ENCODE data around the gene SAFB. TPM values are rescaled to one million over a fixed set of nuclear protein-coding genes. Genes with fewer than 3 reads are reported as not detected.

SAFB gene
- total RNA-seq, 1 experiment from 2014 or later: 83.0 TPM

DNA sequence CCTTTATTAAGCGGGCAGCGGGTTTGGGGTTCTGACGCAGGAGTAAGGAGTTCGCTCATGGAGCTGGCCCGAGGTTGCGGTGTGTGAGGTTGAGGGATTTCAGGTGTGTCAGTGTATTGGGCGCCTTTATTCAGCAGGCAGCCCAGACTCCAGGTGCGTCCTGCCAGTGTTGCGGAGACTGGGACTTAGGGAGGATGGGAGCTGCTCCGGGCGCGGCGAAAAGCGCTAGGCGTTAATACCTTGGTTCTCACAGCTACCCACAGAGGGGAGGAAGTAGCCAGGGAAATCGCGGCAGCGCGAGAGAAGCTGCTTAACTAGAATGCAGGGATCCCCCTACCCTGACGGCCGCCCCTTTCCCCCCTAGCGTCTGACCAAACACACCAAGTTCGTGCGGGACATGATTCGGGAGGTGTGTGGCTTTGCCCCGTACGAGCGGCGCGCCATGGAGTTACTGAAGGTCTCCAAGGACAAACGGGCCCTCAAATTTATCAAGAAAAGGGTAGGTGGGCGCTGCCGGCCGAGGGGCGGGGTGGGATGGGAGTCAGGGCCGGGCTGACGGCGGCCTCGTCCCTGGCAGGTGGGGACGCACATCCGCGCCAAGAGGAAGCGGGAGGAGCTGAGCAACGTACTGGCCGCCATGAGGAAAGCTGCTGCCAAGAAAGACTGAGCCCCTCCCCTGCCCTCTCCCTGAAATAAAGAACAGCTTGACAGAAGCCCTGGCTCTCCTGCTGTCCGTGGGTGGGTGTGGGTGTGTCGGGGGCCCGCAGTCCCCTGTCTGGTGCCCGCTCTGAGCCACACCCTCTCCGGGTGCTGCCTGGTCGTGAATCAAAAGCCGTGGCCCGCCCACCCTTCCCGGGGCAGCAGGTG is 68.3 kb downstream of the SAFB start:
- ATAC-seq: 0 out of 2 replicates have a peak, but pooled peaks have one; percentile 1
- peak overlapping the region; percentile 90 for H3K27ac ChIP-seq (ENCODE audit: low read length)
- ChIA-PET POLR2A (interaction anchor here (0.6 kb wide), 2 partner anchors 32 to 97 kb away, joined by 3 to 7 read pairs; no protein-coding TSS in a partner anchor), CTCF (interaction anchor here (0.7 kb wide), 1 partner anchor 102 kb away, joined by 5 read pairs; no protein-coding TSS in a partner anchor)
- H3K9me3 ChIP-seq (ENCODE audit: control insufficient read depth, insufficient read depth, low read depth, low read length): no peaks in the 10 kb centered on the region
- H3K4me1 ChIP-seq (ENCODE audit: control insufficient read depth, insufficient read depth, low read length): peaks cover 12% of the 10 kb centered on the region
- TF ChIP-seq, protein P1, sequence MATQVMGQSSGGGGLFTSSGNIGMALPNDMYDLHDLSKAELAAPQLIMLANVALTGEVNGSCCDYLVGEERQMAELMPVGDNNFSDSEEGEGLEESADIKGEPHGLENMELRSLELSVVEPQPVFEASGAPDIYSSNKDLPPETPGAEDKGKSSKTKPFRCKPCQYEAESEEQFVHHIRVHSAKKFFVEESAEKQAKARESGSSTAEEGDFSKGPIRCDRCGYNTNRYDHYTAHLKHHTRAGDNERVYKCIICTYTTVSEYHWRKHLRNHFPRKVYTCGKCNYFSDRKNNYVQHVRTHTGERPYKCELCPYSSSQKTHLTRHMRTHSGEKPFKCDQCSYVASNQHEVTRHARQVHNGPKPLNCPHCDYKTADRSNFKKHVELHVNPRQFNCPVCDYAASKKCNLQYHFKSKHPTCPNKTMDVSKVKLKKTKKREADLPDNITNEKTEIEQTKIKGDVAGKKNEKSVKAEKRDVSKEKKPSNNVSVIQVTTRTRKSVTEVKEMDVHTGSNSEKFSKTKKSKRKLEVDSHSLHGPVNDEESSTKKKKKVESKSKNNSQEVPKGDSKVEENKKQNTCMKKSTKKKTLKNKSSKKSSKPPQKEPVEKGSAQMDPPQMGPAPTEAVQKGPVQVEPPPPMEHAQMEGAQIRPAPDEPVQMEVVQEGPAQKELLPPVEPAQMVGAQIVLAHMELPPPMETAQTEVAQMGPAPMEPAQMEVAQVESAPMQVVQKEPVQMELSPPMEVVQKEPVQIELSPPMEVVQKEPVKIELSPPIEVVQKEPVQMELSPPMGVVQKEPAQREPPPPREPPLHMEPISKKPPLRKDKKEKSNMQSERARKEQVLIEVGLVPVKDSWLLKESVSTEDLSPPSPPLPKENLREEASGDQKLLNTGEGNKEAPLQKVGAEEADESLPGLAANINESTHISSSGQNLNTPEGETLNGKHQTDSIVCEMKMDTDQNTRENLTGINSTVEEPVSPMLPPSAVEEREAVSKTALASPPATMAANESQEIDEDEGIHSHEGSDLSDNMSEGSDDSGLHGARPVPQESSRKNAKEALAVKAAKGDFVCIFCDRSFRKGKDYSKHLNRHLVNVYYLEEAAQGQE (IDR thresholded peaks at IDR 0.05; ENCODE audit: insufficient read depth in 1 of 2, low read depth in 2 of 2, low read length in 1 of 2): no peak
- TF ChIP-seq SIN3A (IDR thresholded peaks at IDR 0.05; ENCODE audit: borderline replicate concordance, insufficient read depth, low read depth, low read length): peak; percentile 57; the same call in 1 of the 2 replicates
- in situ Hi-C loops (cut with HindIII; ENCODE audit: low pct_unique_long_range_greater_than_20kb, low sequenced_read_pairs) (no loop called here), intact Hi-C loops (cut with micrococcal nuclease; ENCODE audit: unreplicated experiment) (loop anchor here (10.0 kb wide), 1 partner anchor 104 kb away; the partner anchor contains the start of gene DUS3L)
- no peak for DNase-seq (ENCODE audit: low read depth, low spot score)
- peak overlapping the region; percentile 82 to 89 for H3K4me3 ChIP-seq (ENCODE audit: low read depth in 2 of 2, low read length in 2 of 2)
- H3K36me3 ChIP-seq (ENCODE audit: control insufficient read depth, insufficient read depth, low read length): peaks cover 7% of the 10 kb centered on the region; the same call in 1 of the 2 replicates
- TSS peak; percentile 97 for BruUV-seq (replicated peaks)
- H3K27me3 ChIP-seq (ENCODE audit: control insufficient read depth, insufficient read depth, low read length): no peaks in the 10 kb centered on the region

GRCh38 chr19:5691822-5692722 is 69.2 kb downstream of the SAFB start:
- Histone ChIP-seq H3K27me3 (ENCODE audit: control insufficient read depth, insufficient read depth, low read length) (no peaks in the 10 kb centered on the region), H3K36me3 (ENCODE audit: control insufficient read depth, insufficient read depth, low read length) (peaks cover 7% of the 10 kb centered on the region; the same call in 1 of the 2 replicates), H3K27ac (ENCODE audit: low read length) (peak overlapping the region; percentile 90), H3K4me1 (ENCODE audit: control insufficient read depth, insufficient read depth, low read length) (peaks cover 12% of the 10 kb centered on the region), H3K4me3 (ENCODE audit: low read depth in 2 of 2, low read length in 2 of 2) (peak overlapping the region; percentile 82 to 89), H3K9me3 (ENCODE audit: control insufficient read depth, insufficient read depth, low read depth, low read length) (no peaks in the 10 kb centered on the region)
- intact Hi-C loops (cut with micrococcal nuclease; ENCODE audit: unreplicated experiment): loop anchor here (10.0 kb wide), 1 partner anchor 103 kb away; the partner anchor contains the start of gene DUS3L
- TF ChIP-seq, protein P2, sequence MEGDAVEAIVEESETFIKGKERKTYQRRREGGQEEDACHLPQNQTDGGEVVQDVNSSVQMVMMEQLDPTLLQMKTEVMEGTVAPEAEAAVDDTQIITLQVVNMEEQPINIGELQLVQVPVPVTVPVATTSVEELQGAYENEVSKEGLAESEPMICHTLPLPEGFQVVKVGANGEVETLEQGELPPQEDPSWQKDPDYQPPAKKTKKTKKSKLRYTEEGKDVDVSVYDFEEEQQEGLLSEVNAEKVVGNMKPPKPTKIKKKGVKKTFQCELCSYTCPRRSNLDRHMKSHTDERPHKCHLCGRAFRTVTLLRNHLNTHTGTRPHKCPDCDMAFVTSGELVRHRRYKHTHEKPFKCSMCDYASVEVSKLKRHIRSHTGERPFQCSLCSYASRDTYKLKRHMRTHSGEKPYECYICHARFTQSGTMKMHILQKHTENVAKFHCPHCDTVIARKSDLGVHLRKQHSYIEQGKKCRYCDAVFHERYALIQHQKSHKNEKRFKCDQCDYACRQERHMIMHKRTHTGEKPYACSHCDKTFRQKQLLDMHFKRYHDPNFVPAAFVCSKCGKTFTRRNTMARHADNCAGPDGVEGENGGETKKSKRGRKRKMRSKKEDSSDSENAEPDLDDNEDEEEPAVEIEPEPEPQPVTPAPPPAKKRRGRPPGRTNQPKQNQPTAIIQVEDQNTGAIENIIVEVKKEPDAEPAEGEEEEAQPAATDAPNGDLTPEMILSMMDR (IDR thresholded peaks at IDR 0.05): no peak
- TF ChIP-seq, protein P1 (IDR thresholded peaks at IDR 0.05; ENCODE audit: insufficient read depth in 1 of 2, low read depth in 2 of 2, low read length in 1 of 2): no peak
- TF ChIP-seq POLR2AphosphoS5 (IDR thresholded peaks at IDR 0.05; ENCODE audit: low read depth, low read length) (no peak), SIN3A (IDR thresholded peaks at IDR 0.05; ENCODE audit: borderline replicate concordance, insufficient read depth, low read depth, low read length) (peak; percentile 50; the same call in 1 of the 2 replicates), TCF7L2 (IDR thresholded peaks at IDR 0.05; ENCODE audit: low read depth, low read length) (no peak)
- POLR2A ChIA-PET: interaction anchor here (0.6 kb wide), 2 partner anchors 96 to 110 kb away, joined by 6 to 7 read pairs; no protein-coding TSS in a partner anchor
- no peak for DNase-seq (ENCODE audit: low read depth, low spot score)
- no peak for ATAC-seq
- no TSS peak for BruUV-seq (replicated peaks)
- in situ Hi-C loops (cut with HindIII; ENCODE audit: low pct_unique_long_range_greater_than_20kb, low sequenced_read_pairs): no loop called here
- CTCF ChIA-PET: no interaction called here

All from Panc1 (cell line).